Measurements from ENCODE around the gene GTPBP10.

GRCh38 chr7:90334193-90334843 is 12.2 kb upstream of the GTPBP10 start:
- TF ChIP-seq CTCF (IDR thresholded peaks at IDR 0.05) (no peak), EP300 (IDR thresholded peaks at IDR 0.05) (no peak), POLR2A (IDR thresholded peaks at IDR 0.05) (no peak)
